SK-N-SH (cell line): ENCODE measurements around the gene ADM.

Experiments
- CTCF ChIP-seq: fragments of 200-600 bp; sonication (generic); IDR thresholded peaks from 2 replicates; pipeline ENCODE4 v1.6.1; 2017; ENCODE audit warnings: antibody characterized with exemption, mild to moderate bottlenecking, moderate library complexity
- ELF1 ChIP-seq: IDR thresholded peaks from 2 replicates; pipeline ENCODE4 v1.4.0; 2012
- EP300 ChIP-seq, 2 experiments: IDR thresholded peaks; 2 replicates each; pipeline versions ENCODE4 v1.4.0 to v1.6.1; 2012; ENCODE audit warnings: borderline replicate concordance in 1 of 2, low read depth in 1 of 2, low read length in 1 of 2
- EZH2phosphoT487 ChIP-seq: fragments of 200-600 bp; sonication (generic); IDR thresholded peaks from 2 replicates; pipeline ENCODE4 v1.6.1; 2017; ENCODE audit warnings: low read depth, mixed run types, mild to moderate bottlenecking, antibody characterized with exemption, moderate library complexity, borderline replicate concordance
- GATA2 ChIP-seq: sonication (generic); formaldehyde crosslinking; IDR thresholded peaks from 2 replicates; pipeline ENCODE4 v1.5.0; 2020; ENCODE audit warnings: mild to moderate bottlenecking, missing genetic modification reagents
- MAX ChIP-seq: IDR thresholded peaks from 2 replicates; pipeline ENCODE4 v1.4.0; 2012; ENCODE audit warnings: low read depth
- POLR2AphosphoS5 ChIP-seq: IDR thresholded peaks from 2 replicates; pipeline ENCODE4 v1.6.1; 2012; ENCODE audit warnings: low read depth, low read length
- RFX5 ChIP-seq: IDR thresholded peaks from 2 replicates; pipeline ENCODE4 v1.6.1; 2012; ENCODE audit warnings: mild to moderate bottlenecking, improper control_type of control experiment, low read length

- TF ChIP-seq MAX (no peak), EP300 (IDR thresholded peaks at IDR 0.05; ENCODE audit: borderline replicate concordance in 1 of 2, low read depth in 1 of 2, low read length in 1 of 2) (no peak), RFX5 (no peak), POLR2AphosphoS5 (no peak), EZH2phosphoT487 (no peak), ELF1 (no peak), CTCF (no peak), GATA2 (CRISPR knock-in tag) (no peak)
Measured at GRCh38 chr11:10317776-10318526, 13.1 kb downstream of the ADM start.
